Stimulated activated CD8-positive, alpha-beta memory T cell treated with anti-CD3 and anti-CD28 coated beads, Interleukin-15, amount 100 ng/mL, for 24 hours (primary cell): ENCODE measurements around the gene SLC35D1.

Experiments used
- DNase-seq: peaks from one replicate; pipeline ENCODE4 v3.0.0-alpha.2; 2020; ENCODE audit warnings: low read depth

SLC35D1 gene

DNA sequence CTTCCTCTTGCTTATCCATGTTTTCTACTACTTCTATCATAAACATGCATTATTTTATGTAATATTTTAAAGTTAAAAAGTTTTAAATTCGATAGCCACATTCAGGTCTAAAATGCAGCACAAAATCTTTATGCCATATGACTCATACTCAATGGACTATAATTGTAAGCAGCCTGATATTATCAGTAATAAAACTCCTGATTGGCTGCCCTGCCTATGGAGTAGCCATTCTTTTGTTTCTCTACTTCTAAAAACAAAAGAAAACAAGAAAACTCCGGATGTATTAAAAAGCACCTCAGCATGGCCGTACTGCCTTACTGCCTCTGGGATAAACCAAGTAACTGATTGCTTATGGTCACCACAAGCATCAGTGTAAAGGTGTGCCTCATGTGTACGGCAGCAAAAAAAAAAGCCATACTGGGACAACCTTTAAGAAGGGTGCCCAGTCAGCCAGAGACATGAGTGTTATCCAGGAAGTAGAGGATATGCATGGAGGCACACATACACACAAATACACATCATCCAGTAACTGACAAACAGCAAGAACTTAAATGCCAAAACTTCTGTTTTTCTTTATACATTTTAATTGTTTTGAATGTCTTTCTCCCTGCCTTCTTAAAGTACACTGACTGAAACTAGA, 9.2 kb downstream of the SLC35D1 start:
- no peak for DNase-seq

GRCh38 chr1:67043366-67043765, 10.6 kb downstream of the SLC35D1 start:
- DNase-seq, result no peak

DNA sequence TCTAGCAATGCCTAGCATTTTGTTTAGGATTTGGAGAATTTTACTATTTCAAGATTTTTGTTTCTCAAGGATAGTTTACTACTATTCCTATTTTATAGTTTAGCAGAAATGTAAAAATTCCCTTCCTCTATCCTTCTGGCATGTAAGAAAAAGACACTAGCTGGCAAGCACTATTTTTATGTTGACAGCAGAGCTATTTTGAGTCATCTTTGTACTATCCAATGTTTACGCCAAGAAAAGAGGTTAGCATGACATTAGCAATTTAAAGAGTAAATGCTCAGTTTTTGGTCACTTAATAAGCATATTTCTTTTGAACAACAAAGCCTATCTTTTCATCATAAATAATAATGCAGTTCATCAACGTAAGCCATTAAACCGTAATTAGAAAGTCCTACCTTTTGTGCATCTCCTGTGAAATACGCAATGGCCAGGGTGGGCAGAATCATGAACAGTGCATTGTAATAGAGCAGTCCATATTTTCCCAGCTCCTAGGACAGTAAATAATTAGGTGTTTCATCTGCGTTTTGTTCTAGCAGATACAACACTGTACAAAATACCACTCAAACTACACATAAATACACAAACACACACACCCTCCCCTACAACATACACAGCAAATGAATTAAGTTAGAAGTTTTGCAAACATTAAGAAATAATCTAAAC, 12.0 kb downstream of the SLC35D1 start:
- DNase-seq, result no peak

GRCh38 chr1:67040405-67040804, 13.5 kb downstream of the SLC35D1 start:
- DNase-seq, result no peak

- DNase-seq, result no peak
These were observed 22.1 kb downstream of the SLC35D1 start for GRCh38 chr1:67031859-67032247.

DNA sequence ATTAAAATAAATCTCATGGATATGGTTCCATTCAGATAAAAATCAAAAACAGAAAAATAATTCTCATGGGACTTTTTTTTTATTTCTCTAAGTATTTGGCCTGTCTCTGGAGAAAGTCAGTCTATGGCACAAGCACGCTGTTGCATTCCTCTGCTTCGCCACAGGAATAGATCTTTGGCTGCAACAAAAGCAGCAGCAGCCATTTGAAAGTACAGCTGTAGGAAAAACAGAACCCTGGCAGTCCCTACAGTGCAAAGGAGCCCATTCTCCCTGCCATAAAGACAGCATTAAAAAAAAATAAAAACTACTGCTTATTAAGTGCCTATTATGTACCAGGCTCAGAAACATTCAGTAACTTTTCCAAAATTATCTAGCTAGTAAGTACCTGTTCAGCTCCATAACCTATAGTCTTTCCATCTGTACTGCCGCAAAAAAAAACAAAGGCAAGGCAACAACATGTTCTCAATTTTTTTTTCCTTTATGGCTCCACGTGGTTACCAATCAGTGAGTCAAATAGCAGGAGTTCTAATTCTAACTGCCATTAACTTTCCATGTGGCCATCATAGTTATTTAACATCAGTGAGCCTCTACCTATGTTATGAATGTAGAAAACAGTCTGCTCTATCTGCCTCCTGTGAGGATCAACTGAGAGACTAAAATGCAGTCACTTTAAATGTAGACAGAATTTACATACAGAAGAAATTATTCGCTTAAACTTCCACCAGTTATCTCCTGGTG, 22.7 kb downstream of the SLC35D1 start:
- no peak for DNase-seq

GRCh38 chr1:67029472-67029871, 24.5 kb downstream of the SLC35D1 start:
- no peak for DNase-seq

DNA sequence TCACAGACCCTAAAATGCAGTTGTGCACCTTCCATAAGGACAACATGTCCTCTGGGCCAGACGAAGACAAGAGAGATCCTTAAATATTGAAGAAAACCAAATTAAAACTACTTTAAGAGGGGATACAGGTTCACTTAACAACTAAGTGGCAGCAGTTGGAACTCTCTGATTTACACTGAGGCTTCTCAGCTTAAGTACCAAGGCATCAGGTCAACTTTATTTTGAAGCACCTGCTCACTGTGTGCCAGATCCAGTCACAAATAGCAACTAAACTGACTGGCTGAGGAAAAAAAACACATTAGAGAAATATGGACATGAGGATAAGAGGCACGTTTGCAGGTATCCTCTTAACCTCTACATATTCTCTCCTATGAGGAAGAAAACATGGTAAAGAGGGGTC, 33.2 kb downstream of the SLC35D1 start:
- no peak for DNase-seq

DNA sequence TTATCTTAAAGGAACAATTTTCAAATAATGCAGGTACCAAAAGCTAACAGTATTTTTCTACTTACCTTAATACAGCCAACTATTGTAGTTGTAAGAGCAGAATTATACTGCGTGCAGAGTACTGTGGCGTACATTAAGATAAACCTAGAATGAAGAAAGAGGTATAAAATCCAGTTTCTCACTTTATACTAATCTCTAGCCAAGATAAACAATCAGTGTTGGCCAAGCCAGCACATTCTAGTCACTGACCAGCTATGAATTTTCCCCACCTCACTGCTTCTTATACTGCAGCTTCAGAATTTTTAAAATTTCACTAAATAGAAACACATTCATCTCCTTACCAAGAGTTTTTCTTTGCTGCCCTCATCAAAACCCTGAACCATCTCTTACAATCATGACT, 33.6 kb downstream of the SLC35D1 start:
- no peak for DNase-seq

DNA sequence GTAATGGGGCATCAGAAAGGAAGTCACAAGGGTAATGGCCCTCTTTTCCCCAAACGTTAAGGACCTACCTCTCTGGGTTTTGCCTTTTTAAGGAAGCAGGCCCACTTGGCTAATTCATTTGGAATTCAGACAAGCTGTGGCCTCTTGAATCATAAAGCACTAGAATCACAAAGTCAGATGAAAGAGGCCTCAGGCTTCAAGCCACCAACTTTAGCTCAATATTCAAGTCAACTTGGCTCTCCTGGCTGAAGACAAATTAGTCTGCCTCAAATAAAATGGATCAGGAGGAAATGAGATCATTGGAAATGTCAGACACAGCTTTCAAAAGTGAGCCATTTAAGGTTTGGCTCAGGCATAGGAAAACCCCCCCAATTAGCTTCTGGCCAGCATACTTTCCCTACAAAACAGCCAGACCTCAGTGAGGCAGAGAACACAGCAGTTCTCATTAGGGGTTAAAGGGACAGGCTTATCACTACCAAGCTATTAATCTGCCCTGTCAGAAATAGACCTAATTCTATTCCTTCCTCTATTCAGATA, 34.3 kb downstream of the SLC35D1 start:
- no peak for DNase-seq

DNA sequence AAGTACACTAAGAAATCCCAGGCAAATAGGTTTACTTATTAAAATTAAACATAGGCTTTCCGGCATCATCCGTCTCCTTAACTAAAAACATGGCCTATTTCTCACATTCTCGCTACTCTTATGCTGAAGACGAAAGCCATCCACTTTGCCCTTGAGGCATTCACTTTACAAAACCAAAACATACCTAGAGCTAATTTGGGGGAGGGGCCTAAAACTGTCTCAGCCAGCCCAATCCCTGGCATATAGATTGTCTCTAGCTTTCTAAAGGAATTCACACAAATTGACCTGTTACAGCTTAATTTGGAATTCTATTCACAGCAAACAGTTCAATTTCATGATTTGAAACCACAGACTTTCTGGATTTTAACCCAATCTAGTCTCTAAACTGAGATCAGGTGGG, 34.8 kb downstream of the SLC35D1 start:
- no peak for DNase-seq

DNA sequence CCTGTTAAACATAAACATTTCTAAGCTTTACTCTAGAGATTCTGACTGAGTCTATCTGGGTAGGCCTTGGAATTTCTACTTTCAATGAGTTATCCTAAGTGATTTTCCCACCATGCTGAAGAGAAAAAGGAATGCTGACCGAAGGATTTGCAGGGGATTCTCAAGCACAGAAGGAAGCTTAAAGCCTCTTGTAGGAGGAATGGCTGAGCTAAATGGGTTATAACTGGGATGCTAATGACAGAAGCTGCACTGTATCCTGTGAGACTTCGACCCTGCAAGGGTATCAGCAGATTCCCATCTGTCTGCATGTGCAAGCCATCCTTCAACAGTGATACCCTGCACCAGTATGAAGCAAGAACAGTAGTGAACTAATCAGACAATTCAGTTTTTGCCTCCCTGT, 35.4 kb downstream of the SLC35D1 start:
- DNase-seq, result no peak

- DNase-seq, result no peak
These were observed 40.4 kb downstream of the SLC35D1 start for GRCh38 chr1:67013573-67013972.

- no peak for DNase-seq
These were observed 44.2 kb downstream of the SLC35D1 start for GRCh38 chr1:67009792-67010191.

DNA sequence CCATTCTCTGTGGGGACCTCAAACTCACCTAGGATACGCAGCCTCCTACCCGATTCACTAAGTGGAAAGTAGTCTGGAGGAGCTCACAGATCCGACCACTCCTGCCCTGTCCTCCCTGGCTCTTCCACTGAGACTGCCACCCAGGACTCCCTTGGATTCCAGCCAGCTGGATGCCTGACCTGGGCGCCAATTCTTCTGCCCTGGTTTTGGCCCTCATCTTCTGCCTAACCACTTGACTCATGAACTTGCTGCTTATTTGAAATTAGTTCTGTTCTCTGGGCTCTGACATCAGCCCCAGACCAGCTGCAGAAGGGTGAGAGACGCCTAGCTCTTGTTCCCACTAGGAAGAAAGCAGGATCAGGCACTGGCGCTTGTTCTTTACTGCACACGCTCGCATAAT, 48.9 kb downstream of the SLC35D1 start:
- DNase-seq, result no peak

DNA sequence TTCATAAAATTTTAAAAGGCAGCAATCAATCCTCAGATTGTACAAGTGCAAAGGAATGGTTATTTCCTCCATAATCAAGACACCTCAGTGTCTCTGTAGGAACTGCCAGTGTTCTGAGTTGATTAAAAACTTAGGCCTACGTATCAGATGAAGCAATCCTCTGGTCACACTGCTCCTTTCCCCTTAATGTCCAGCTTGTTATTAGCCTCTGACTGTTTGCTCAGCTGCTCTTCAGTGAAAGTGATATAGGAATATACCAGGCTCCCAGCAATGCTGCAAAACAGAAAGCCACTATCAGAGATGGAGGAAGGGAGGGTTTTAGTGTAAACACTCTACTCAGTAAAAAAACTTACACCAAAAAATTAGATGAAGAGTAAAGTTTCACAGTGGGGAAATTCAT, 49.8 kb downstream of the SLC35D1 start:
- no peak for DNase-seq

- DNase-seq, result no peak
These were observed 52.1 kb downstream of the SLC35D1 start for GRCh38 chr1:67001682-67002425.

- no peak for DNase-seq
These were observed 54.1 kb downstream of the SLC35D1 start for GRCh38 chr1:66999640-67000400.

DNA sequence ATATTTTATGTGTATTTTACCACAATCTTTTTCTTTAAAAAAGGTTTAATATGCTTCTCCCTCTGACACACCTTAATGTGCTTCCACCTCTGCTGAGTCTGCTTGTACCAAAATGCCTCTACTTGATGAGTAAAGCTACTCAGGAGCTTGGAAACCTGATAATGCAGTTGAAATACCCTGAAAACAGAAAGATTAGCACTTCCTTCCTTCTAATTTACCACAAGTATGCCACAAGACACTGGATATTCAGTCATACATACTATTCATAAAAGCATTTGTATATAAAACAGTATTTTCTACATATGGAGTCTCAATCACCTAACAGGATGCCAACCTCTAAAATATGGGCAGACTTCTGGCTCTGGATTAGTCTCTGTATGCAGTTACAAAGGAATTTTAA, 55.0 kb downstream of the SLC35D1 start:
- DNase-seq, result no peak

- no peak for DNase-seq
These were observed 57.8 kb downstream of the SLC35D1 start for GRCh38 chr1:66996018-66996682.

DNA sequence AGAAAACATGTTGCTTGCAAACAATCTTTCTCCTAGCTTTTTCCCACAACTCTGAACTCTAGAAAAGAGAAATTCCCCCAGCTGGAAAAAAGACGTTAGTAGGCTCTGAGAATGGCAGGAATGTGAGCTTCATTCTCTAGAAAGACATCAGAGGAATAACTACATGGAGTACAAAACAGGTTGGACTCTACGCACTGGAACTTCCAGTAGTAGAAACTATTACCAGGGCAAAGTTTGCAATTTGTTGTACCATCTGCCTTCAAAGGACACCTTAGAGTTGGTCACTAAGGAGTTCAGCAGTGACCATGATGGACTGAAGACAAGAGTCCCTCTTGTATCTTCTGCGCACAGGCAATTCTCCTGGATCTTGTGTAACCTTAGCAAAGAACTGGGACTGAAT, 60.9 kb downstream of the SLC35D1 start:
- DNase-seq, result no peak
